A172 (cell line): Measurements from ENCODE around the gene NEK11. TPM values are rescaled to one million over a fixed set of nuclear protein-coding genes. Genes with fewer than 3 reads are reported as not detected.

Experiments used
- DNase-seq: peaks from one replicate; pipeline ENCODE4 v3.0.0-alpha.2; 2015; ENCODE audit warnings: low spot score
- total RNA-seq: library from RNA; depleted of rRNA; stranded (reverse); fragments of >200 nt; shearing (Covaris generic); gene quantifications from 2 replicates; pipeline ENCODE4 v1.2.3, GENCODE V29; 2014; rRNA removed

Gene NEK11, protein sequence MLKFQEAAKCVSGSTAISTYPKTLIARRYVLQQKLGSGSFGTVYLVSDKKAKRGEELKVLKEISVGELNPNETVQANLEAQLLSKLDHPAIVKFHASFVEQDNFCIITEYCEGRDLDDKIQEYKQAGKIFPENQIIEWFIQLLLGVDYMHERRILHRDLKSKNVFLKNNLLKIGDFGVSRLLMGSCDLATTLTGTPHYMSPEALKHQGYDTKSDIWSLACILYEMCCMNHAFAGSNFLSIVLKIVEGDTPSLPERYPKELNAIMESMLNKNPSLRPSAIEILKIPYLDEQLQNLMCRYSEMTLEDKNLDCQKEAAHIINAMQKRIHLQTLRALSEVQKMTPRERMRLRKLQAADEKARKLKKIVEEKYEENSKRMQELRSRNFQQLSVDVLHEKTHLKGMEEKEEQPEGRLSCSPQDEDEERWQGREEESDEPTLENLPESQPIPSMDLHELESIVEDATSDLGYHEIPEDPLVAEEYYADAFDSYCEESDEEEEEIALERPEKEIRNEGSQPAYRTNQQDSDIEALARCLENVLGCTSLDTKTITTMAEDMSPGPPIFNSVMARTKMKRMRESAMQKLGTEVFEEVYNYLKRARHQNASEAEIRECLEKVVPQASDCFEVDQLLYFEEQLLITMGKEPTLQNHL
- 4.3 and 5.3 TPM in 2 replicates for total RNA-seq

DNA sequence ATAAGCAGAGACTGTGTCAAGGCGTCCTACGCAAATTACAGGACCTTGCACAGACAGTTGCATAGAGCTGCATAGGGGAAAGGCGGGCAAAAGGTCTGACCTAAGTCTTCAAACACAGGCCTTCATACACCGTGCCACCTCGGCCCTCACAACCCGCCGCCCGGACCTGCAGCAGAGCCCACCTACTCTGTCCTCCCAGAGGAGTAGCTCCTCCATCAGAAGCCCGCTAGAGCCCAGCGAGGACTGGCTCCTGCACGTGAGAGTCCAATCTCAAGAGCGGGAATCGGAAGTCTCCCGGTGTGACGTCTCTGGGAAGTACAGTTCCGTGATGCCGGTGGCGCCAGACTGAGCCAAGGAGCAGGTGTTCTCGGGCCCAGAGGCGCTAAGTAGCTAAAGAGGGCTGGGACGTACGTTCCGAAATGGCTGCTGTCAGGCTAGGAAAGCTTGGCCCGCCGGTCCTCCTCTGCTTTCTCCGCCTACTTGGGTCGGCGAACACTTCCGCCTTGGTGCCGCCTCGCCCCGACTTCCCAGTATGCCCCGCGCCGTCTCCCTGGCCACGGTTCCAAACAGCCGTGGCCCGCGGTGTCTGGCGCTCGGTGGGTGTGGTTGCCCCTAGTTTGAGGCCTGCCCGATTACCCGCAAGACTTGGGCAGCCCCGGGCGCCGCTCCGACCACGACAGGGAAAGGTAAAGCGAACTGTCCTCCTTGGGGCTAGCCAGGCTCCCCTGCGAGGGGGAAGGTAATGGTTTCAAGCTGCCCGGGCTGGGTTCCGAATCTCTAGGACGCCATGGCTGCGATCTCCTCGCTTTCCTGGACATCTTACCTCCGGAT, at the start of gene NEK11, which contains the start of gene ASTE1:
NEK11 (plus strand) TSS at position 557 of the 831 bp plus-strand sequence. CDS start 2,832 bp downstream, outside the sequence.
ASTE1 (minus strand) TSS at position 505 of the 831 bp plus-strand sequence. CDS start 1,519 bp downstream, outside the sequence.
- peak; percentile 73 for DNase-seq

DNA sequence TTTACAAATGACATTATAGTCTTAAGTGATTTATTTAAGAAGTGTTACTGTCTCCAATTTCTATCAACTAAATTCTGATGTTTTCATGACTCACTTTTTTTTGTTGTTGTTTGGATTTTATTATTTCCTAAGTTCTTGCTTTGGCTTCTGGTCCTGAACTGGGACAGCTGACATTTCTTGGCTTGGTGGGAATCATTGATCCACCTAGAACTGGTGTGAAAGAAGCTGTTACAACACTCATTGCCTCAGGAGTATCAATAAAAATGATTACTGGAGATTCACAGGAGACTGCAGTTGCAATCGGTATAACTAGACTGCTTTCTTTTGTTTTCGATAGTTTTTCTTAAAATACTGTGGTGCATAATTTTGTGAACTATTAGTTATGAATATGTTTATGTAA, 47.6 kb upstream of the NEK11 start:
- no peak for DNase-seq

DNA sequence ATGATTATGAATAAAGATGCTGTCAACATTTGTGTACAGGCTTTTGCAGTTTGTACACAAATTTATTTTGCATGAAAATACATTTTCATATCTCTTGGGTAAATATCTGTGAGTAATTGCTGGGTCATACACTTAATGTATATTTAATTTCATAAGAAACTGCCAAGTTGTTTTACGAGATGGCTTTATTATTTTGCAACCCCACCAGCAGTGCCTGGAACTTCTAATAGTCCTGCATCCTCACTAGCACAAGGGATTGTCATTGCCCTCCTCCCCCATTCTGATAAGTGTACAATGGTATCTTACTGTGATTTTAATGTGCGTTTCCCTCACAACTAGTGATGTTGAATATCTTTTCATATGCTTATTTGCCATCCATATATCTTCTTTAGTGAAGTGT, 45.2 kb upstream of the NEK11 start:
- no peak for DNase-seq

DNA sequence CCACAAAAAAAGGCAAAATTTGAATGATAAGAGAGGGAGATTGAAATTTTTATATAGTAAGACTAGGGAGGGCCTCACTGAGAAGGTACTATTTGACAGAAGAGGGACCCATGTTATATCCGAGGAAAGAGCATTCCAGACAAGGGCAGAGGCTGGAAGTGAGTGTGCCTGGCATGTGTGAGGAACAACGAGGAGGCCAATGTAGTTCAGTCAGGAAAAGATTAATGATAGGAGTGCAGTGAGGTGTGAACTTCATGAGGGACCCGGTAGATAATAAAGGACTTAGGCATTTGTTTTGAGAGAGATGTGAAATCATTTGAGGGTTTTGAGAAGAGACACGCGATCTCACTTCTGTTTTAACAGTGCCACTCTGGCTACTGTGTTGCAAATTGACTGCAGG, 36.4 kb upstream of the NEK11 start:
- DNase-seq, result no peak

DNA sequence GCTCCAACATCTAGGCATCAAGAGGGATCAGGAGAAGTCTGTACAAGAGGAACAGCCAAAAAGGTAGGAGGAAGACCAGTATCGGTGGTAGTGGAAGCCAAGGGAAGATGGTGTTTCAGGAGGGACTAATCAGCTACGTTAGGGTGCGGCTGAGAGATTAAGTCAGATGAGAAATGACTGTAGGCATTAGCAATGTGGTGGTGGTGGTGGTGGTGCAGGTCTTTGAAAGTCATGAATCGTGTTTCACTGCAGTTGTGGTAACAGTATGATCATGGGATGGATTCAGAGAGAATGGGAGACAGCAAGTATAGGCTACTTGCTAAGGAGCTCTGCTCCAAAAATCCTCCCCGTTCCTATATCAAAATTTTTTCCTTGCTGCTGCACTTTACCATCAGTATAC, 35.6 kb upstream of the NEK11 start:
- no peak for DNase-seq

DNA sequence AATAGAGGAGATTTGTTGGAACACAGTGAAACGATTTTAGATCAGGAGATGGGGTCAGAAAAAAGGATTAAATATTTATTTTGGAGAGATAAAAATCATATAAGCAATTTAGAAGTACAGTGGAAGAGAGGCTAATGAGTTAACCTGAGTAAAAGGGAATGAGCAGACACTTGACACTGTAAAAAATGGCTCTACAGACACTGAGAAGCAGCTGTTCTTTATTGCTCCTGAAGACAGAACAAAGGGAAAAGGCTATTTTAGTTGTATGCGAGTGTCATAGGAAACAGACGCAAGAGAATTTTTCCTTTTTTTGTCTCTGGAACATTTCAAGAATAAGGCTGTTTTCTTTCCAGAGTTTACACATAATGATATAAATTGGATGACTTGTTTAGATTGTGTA, 34.3 kb upstream of the NEK11 start:
- no peak for DNase-seq

DNA sequence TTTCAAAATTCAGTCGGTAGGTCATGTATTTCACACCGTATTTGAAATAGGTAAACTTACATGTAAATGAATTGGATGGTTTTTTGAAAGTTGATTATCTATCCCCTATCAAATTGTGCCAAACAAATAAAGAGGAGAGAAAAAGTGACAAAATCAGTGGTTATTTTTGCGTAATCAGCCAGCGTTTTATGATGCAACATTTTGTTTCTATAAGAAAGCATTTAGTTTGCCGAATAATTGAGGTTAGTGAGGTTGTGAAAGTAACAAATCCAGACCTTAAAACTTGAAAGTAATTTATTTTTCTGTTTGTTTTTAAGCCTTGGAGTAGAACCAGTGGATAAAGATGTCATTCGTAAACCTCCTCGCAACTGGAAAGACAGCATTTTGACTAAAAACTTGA, 29.4 kb upstream of the NEK11 start:
- no peak for DNase-seq

DNA sequence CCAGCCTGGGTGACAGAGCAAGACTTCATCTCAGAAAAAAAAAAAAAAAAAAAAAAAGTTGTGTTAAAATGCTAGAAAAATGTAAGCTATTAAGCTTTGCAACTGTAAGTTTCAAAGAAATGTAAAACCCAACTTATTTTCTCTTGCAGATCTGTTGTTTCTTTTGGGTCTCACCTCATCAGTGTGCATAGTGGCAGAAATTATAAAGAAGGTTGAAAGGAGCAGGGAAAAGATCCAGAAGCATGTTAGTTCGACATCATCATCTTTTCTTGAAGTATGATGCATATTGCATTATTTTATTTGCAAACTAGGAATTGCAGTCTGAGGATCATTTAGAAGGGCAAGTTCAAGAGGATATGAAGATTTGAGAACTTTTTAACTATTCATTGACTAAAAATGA, 25.6 kb upstream of the NEK11 start:
- DNase-seq, result no peak

DNA sequence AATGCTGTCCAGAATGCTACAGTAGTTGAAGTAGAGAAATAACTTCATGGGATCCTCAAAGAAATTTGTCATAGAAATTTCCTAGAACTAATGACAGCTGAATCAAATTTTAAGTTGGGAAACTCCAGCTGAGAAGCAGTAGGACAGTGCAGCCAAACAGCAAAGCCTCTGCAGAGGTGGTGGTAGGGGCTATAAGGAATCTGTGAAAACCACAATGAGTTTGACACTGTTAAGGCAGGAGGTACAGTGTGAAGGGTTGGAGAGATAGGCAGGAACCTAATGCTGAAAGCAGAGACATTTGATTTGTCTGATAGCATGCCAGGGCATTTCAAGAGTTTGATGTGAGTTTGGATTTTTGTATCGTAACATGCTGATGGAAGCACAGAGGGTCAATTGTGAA, 22.1 kb upstream of the NEK11 start:
- DNase-seq, result no peak

DNA sequence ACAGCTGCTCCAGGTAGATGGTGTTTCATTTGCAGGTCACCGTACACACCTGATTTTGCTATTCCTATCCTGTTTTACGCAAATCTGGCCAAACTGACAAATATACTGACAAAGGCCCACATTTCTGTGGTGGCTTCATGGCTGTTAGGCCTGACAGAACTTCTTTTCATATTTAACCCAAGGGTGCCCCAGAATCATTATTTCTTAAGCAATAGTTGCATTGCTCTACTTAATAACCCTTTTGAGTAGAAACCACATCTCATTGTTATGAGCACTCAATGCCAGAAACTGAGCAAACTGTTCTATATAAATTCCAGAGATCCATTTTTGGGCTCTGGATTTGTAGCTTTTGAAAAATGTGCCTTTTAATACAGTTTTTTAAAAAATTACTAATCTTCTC, 19.4 kb upstream of the NEK11 start:
- no peak for DNase-seq

DNA sequence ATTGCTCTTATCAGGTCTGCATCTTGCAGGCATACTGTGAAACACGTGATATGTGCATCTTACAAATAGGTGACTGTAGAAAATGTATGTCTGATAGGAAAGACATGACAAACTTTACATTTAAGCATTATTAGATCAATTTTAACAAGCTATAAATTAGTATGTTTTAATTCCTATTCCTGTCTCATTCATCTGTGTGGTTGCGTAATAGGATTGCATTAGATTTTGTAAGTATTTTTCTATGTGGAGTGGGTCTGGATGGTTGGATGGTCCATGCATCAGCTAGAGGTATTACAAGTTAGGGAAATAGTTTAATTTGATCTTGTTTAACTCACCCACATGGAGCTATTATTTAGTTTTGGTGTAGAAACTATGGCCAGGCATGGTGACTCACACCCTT, 18.9 kb upstream of the NEK11 start:
- DNase-seq, result no peak

DNA sequence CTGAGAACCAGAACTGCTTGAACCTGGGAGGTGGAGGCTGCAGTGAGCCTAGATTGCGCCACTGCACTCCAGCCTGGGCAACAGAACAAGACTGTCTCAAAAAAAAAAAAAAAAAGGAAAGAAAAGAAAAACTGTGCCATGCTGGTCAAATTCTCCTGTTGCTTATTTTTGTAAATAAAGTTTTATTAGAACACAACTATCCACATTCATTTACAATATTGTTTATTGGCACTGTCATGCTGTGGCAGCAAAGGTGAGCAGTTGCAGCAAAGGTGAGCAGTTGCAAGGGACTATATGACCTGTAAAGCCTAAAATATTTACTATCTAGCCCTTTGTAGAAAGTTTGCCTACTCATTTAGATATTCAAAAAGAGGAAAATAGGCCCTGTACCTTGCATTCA, 18.4 kb upstream of the NEK11 start:
- no peak for DNase-seq

DNA sequence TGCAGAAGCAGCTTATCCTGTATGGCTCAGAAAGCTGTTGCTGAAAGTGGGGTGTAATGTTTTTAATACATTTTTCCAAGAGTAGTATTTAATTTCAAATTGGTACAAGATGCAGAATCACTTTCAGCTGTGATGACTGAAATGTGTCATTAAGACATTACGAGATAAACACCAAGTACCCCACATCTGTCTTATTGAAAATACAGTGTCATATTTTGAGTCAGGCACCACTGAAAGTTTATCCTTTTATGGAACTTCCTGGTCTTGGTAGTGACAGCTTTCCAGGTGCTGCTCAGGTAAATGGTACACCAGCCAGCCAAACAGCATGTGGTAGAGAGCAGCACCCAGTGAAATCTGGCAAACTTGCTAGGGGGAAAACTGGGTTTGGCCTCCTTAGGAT, 17.0 kb upstream of the NEK11 start:
- no peak for DNase-seq

DNA sequence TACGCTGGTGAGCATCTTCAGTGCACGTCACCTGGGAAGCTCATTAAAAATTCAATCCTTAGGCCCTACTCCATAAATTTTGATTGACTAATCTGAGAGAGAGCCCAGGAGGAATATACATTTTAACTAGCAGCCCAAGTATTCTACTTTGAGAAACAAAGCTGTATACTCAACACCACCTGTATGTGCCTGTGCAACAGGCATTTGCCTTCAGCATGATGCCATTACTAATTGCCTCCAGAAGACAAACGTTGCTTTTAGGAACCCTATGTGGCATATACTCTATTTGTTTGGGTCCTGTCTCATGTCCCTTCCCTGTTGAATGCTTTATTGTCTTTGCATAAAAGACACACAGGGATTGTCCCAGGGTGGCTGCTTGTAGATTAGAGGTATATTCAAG, 7.7 kb upstream of the NEK11 start:
- no peak for DNase-seq

DNA sequence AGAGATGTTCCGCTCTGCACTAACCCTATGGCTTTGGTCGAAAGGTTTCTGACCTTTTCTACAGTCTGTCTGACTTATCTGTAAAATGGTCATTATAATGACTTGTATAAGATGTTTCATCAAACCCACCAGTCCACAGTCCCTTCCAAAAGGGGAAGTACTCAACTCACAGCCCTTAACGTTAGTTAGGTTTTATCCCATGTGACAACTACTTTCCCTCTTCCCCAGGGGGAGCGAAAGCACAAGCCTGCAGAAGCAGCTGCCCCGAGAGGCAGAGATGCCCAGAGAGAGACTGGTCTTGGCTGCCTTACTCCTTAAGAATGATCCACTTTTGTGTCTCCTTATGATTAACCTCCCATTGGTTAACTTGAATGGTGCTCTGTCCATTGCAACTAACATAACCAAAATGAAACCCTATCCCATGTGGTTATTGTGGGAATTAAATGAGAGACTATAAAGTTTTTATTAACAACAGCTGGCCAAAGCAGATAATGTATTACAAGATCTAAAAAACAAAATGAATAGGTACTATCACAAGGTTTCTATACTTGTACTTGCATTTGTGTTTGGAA, 6.5 kb upstream of the NEK11 start:
- DNase-seq, result no peak

DNA sequence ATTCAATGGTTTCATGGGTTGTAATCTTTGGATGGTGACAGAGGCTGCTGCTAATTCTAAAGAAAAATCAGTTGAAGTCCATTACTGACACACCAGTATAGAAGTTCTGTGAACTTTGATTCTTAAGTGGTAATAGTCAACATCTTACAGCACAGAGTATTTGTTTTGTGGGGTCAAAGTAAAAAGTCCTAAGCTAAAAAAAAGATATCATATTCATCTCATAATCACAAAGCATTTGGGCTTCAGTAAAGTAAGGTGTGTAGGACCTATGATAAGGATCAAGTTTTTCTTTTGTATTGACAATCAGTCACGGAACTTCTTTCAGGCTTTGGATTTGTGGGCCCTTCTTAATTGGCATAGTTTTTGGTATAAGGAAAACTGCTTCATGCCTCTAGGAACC, 1.1 kb upstream of the NEK11 start:
- no peak for DNase-seq

DNA sequence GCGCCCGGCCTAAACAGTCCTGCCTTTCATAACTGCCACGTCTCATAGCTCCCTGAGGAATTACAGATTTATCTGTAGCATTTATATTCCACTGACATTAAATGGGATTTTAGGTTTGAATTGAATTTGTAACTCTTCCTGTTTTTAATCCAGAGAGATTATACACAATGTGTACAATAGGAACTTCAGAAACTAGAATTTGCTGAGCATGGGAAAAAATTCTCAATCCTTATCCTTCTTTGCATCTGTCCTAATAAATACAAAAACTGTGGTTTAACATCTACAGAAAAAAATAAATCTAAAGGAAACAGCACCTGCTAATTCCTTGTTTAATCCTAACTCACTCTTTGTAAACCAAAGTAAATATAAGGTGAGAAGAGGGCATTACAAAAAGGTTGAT, 2.2 kb downstream of the NEK11 start:
- no peak for DNase-seq

DNA sequence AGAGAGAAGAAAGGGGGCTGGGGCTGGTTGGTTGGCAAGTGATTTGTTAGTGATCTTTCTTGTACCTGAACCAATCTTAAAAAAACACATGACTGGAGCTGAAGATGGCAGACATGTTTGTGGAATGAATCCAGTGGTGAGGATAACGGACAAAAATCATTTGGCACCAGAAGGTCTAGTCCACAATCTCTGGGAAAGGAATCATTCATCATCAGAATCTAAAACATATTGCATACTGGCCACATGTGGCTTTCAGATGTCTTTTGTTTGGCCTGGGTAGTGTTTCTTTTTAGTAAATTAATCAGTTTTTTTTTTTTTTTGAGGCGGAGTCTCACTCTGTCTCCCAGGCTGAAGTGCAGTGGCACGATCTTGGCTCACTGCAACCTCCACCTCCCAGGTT, 5.0 kb downstream of the NEK11 start:
- DNase-seq, result no peak

DNA sequence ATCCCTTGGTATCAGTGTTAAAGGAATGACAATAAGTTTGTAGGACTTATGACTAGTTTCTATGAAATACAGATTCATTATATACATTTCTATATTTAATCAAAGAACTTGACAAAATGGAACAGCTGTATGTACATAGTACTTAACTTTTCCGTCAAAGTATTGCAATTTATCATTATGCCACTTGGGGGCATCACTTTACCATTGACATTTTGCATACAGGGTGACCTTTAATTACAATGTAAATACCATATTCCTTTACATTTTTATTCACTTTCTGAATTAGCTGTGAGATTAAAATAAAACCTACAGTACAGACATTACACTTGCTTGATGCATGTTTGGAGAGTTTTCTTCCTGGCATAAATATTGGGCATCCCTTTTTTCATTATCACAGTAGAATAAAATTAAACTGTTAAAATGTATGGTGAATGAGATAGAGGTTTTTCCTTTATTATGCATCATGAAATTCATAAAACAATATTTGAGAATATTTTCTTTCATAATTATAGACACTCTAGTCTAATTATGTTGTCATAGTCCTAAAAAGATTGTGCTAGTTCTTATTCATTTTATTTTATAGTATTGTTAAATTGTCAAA, 6.9 kb downstream of the NEK11 start:
- DNase-seq, result peak; percentile 46

DNA sequence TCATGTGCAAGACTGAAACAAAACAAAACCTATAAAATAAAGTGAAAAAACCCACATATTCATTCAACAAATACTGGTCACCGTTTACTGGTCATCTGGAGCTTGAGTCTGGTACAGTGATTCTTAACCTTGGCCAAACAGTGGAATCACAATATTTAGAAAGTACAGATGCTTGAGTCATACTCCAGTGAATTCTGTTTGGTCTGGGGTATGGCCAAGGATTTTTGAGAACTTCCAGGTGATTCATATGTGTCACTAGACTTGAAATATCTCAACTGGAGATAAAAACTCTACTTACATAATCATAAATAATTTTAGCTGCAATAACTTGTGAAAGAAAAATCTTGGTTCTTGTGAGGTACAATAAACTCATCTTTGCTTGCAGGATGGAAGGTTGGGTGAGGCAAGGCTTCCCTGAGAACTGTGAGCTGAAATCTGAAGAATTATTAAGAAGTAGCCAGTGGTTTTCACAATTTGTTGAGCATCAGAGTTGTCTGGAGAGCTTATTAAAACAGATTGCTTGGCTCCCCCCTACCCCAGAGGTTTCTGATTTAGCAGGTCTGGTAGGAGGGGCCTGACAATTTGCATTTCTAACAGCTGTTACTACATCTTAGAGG, 9.6 kb downstream of the NEK11 start:
- peak; percentile 44 for DNase-seq

DNA sequence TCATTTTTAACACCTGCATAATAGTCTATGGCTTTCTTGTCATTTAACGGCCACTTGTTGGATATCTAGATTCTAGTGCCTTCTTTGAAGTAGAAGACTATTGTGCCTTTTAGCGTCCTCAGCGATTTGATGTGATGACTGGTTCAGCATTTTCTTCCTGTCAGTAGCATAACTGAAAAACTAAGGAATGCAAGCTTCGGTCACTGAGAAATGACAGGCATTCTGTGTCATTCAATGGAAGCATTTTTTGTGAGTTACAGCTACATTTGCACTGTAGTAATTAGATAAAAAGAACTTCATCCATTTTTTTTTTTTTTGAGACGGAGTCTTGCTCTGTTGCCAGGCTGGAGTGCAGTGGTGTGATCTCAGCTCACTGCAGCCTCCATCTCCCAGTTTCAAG, 10.3 kb downstream of the NEK11 start:
- no peak for DNase-seq
